Endothelial cell of umbilical vein (primary cell): ENCODE results near the gene OTUD6A. TPM values are rescaled to one million over a fixed set of nuclear protein-coding genes. Genes with fewer than 3 reads are reported as not detected.

Experiments used
- BruUV-seq: library from RNA; stranded (reverse); fragments of 400-500 nt; replicated peaks from 2 replicates; lab custom pipeline; 2021; lab: Mats Ljungman, UMichigan
- CTCF ChIA-PET: fragments of 300-600, 350-600 bp; sonication (Branson Sonifier 250); formaldehyde crosslinking; loops from one replicate; lab custom pipeline; 2021; ENCODE audit warnings: antibody characterized with exemption, inconsistent platforms; lab: Charles Lee
- POLR2A ChIA-PET: fragments of 300-600, 350-600 bp; sonication (Branson Sonifier 250); formaldehyde crosslinking; loops from one replicate; lab custom pipeline; 2021; ENCODE audit warnings: antibody characterized with exemption, inconsistent platforms; lab: Charles Lee
- DNase-seq: peaks from one replicate; pipeline ENCODE4 v3.0.0-alpha.2; 2011; ENCODE audit warnings: low read depth, low spot score
- FAIRE-seq: peaks from 2 replicates; lab custom pipeline; 2011; peaks lifted over from hg19 to GRCh38; lab: Jason Lieb, UNC
- H2AFZ ChIP-seq: 2 replicates; pipeline ENCODE4 v1.6.0; 2012; ENCODE audit warnings: low read depth, low read length, control low read depth, inconsistent platforms
- H3K27ac ChIP-seq: 2 replicates; pipeline ENCODE4 v1.5.1; 2011; ENCODE audit warnings: low read depth, mild to moderate bottlenecking, control low read depth, low read length, moderate library complexity; ENCODE audit not compliant: insufficient read depth
- H3K27me3 ChIP-seq, 2 experiments: 2 replicates each; pipeline versions ENCODE4 v1.6.0 to v1.6.1; 2011; ENCODE audit warnings: low read length in 2 of 2, mixed read lengths in 1 of 2; ENCODE audit not compliant: control insufficient read depth in 2 of 2, insufficient read depth in 2 of 2
- H3K36me3 ChIP-seq, 2 experiments: 2 replicates in 1 of 2; 3 replicates in 1 of 2; pipeline ENCODE4 v1.5.1; 2011; ENCODE audit warnings: low read length in 2 of 2, mild to moderate bottlenecking in 1 of 2, moderate library complexity in 1 of 2; ENCODE audit not compliant: control insufficient read depth in 2 of 2, insufficient read depth in 2 of 2; ENCODE audit errors: extremely low read depth in 1 of 2
- H3K4me1 ChIP-seq: 3 replicates; pipeline ENCODE4 v1.5.1; 2011; ENCODE audit warnings: mild to moderate bottlenecking, low read length; ENCODE audit not compliant: control insufficient read depth, insufficient read depth; ENCODE audit errors: extremely low read depth
- H3K4me2 ChIP-seq: 2 replicates; pipeline ENCODE4 v1.6.1; 2011; ENCODE audit warnings: low read length, control low read depth, mixed read lengths; ENCODE audit not compliant: insufficient read depth
- H3K4me3 ChIP-seq, 3 experiments: fragments of 200-600 bp in 1 of 3; sonication (generic), shearing (Covaris generic) in 1 of 3; replicated peaks in 1 of 3; 2 replicates each; pipeline ENCODE4 v1.5.1; 2011 to 2016; ENCODE audit warnings: control low read depth in 3 of 3, low read length in 3 of 3, mild to moderate bottlenecking in 2 of 3, inconsistent platforms in 1 of 3, low read depth in 1 of 3, moderate library complexity in 1 of 3; ENCODE audit not compliant: insufficient read depth in 1 of 3
- H3K79me2 ChIP-seq: 2 replicates; pipeline ENCODE4 v1.6.0; 2012; ENCODE audit warnings: low read length, inconsistent platforms; ENCODE audit not compliant: control insufficient read depth, insufficient read depth
- H3K9ac ChIP-seq: replicated peaks from 2 replicates; pipeline ENCODE3; 2011; ENCODE audit warnings: low read length, control low read depth; ENCODE audit not compliant: insufficient read depth; ENCODE audit errors: extremely low read depth
- H3K9me1 ChIP-seq: replicated peaks from 3 replicates; pipeline ENCODE4 v1.6.0; 2011; ENCODE audit warnings: mild to moderate bottlenecking, low read length; ENCODE audit not compliant: control insufficient read depth, insufficient read depth; ENCODE audit errors: extremely low read depth
- H3K9me3 ChIP-seq: replicated peaks from 2 replicates; pipeline ENCODE4 v1.5.1; 2012; ENCODE audit warnings: low read length, inconsistent platforms; ENCODE audit not compliant: control insufficient read depth, insufficient read depth
- H4K20me1 ChIP-seq: replicated peaks from 2 replicates; pipeline ENCODE3; 2011; ENCODE audit warnings: mild to moderate bottlenecking, low read length; ENCODE audit not compliant: control insufficient read depth, insufficient read depth; ENCODE audit errors: extremely low read depth
- EZH2 ChIP-seq: IDR thresholded peaks from 2 replicates; pipeline ENCODE4 v1.6.1; 2012; ENCODE audit warnings: borderline replicate concordance, low read depth, mild to moderate bottlenecking, moderate library complexity, low read length, inconsistent platforms; ENCODE audit not compliant: severe bottlenecking
- FOS ChIP-seq: IDR thresholded peaks from 2 replicates; pipeline ENCODE4 v1.6.1; 2011; ENCODE audit warnings: mild to moderate bottlenecking, low read length, moderate library complexity, borderline replicate concordance; ENCODE audit not compliant: insufficient read depth
- GATA2 ChIP-seq: IDR thresholded peaks from 2 replicates; pipeline ENCODE4 v1.7.0; 2011; ENCODE audit warnings: low read depth, mild to moderate bottlenecking, moderate library complexity, mixed read lengths, low read length; ENCODE audit not compliant: insufficient read length, insufficient read depth
- JUN ChIP-seq: IDR thresholded peaks from 2 replicates; pipeline ENCODE4 v1.6.1; 2011; ENCODE audit warnings: borderline replicate concordance, low read depth; ENCODE audit not compliant: insufficient read length, insufficient read depth
- MYC ChIP-seq: IDR thresholded peaks from one replicate; pipeline ENCODE4 v1.6.1; 2011; ENCODE audit warnings: mild to moderate bottlenecking, low read depth, low read length
- POLR2A ChIP-seq: IDR thresholded peaks from 2 replicates; pipeline ENCODE4 v1.6.1; 2012; ENCODE audit warnings: low read depth, mild to moderate bottlenecking, control low read depth, low read length
- POLR2AphosphoS5 ChIP-seq: IDR thresholded peaks from 2 replicates; pipeline ENCODE4 v1.6.1; 2012; ENCODE audit warnings: low read depth, mild to moderate bottlenecking, control low read depth, low read length, moderate library complexity; ENCODE audit not compliant: insufficient read depth
- dilution Hi-C: fragments of 300-500 bp; cut with MboI; formaldehyde crosslinking; loops from one replicate; pipeline ENCODE4 v1.15.0; 2019; ENCODE audit warnings: low sequenced_read_pairs; ENCODE audit not compliant: extremely low pct_ligation_motif_present
- intact Hi-C: fragments of 100-400 bp; cut with micrococcal nuclease; formaldehyde crosslinking; loops from one replicate; pipeline ENCODE4 v1.10.0; 2022
- polyA plus RNA-seq, 4 experiments: library from polyadenylated mRNA; depleted of rRNA in 3 of 4; stranded (reverse) in 3 of 4; unstranded in 1 of 4; fragments of >200 nt; gene quantifications; 2 replicates each; pipeline versions ENCODE4 v1.2.1 to v1.2.3, GENCODE V29; 2011 to 2012; ENCODE audit warnings: missing spikeins in 1 of 4
- total RNA-seq: library from RNA; stranded (reverse); gene quantifications from 2 replicates; pipeline ENCODE4 v1.2.3, GENCODE V29; 2021
- TF ChIP-seq, protein P1 (sequence below): IDR thresholded peaks from 2 replicates; pipeline ENCODE4 v1.6.1; 2011; ENCODE audit not compliant: insufficient read depth, insufficient read length
- TF ChIP-seq, protein P2 (sequence below), 2 donors: IDR thresholded peaks; 1 replicate in 1 of 2; 2 replicates in 1 of 2; pipeline ENCODE4 v1.5.1; 2011; ENCODE audit warnings: low read length in 2 of 2, mild to moderate bottlenecking in 2 of 2, moderate library complexity in 2 of 2, control low read depth in 1 of 2, inconsistent platforms in 1 of 2, low read depth in 1 of 2; ENCODE audit not compliant: insufficient read depth in 1 of 2; ENCODE audit errors: extremely low read depth in 1 of 2

Gene OTUD6A
- total and polyA plus RNA-seq, 2 donors (not counting 3 experiments of a cell fraction or from before 2014, with no cell fraction given) = not detected

DNA sequence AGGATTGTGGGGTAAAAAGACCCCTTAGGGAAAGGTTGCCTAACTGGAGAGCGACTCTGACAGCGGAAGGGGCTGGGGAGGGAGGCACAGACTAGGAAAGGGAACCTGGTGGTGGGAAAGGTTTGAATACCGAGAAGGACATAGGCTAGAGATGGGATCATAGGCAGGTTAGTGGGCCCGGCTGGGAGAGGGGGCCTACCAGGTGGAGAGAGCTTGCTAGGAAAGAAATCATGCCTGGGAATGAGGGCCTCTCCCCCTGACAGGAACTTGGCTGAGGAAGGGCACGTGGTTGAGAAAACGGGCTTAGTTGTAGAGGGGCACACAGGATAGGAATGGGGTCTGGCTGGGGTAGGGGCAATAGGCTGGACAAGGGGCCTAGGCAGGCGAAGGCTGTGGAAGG, 4.4 kb downstream of the OTUD6A start:
- dilution Hi-C loops (no loop called here), intact Hi-C loops (no loop called here)
- Histone ChIP-seq H3K9me3 (no peaks in the 10 kb centered on the region), H3K9me1 (no peaks in the 10 kb centered on the region), H3K4me3 (no peak overlapping the region), H3K4me2 (no peak overlapping the region), H3K27ac (no peak overlapping the region), H3K27me3 (no peaks in the 10 kb centered on the region), H3K79me2 (no peaks in the 10 kb centered on the region), H2AFZ (no peak overlapping the region), H3K9ac (no peak overlapping the region), H3K4me1 (no peaks in the 10 kb centered on the region), H3K36me3 (no peaks in the 10 kb centered on the region), H4K20me1 (no peaks in the 10 kb centered on the region)
- no TSS peak for BruUV-seq
- DNase-seq (no peak), FAIRE-seq (no peak)
- CTCF ChIA-PET = no interaction called here
- POLR2A ChIA-PET = no interaction called here
- TF ChIP-seq JUN (no peak), GATA2 (no peak), MYC (no peak), EZH2 (no peak), POLR2A (no peak)
- TF ChIP-seq, protein P1, sequence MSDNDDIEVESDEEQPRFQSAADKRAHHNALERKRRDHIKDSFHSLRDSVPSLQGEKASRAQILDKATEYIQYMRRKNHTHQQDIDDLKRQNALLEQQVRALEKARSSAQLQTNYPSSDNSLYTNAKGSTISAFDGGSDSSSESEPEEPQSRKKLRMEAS = no peak

DNA sequence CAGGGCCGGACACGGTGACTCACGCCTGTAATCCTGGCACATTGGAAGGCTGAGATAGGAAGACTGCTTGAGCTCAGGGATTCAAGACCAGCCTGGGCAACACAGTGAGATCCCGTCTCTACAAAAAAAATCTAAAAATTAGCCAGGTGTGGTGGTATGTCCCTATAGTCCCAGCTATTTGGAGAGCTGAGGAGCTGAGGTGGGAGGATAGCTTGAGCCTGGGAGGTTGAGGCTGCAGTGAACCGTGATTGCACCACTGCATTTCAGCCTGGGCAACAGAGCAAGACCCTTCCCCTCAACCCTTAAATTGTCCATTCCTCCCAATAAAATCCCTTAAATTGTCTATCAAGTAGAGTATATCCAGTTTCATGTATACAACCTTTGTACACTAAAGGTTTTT, 17.0 kb downstream of the OTUD6A start:
- ChIA-PET POLR2A (no interaction called here), CTCF (interaction anchor here (0.8 kb wide), 1 partner anchor 18 kb away, joined by 3 read pairs; no protein-coding TSS in a partner anchor)
- DNase-seq = no peak
- Histone ChIP-seq H3K4me3 (no peak overlapping the region), H3K4me2 (no peak overlapping the region), H3K4me1 (peaks cover 5% of the 10 kb centered on the region), H3K9me3 (no peaks in the 10 kb centered on the region), H2AFZ (no peak overlapping the region), H3K9me1 (no peaks in the 10 kb centered on the region), H3K9ac (no peak overlapping the region), H3K27me3 (no peaks in the 10 kb centered on the region), H3K79me2 (no peaks in the 10 kb centered on the region), H4K20me1 (no peaks in the 10 kb centered on the region), H3K27ac (no peak overlapping the region), H3K36me3 (no peaks in the 10 kb centered on the region)
- no peak for TF ChIP-seq EZH2
- TF ChIP-seq FOS = no peak
- TF ChIP-seq POLR2AphosphoS5 = no peak
- no peak for TF ChIP-seq POLR2A
- TF ChIP-seq, protein P1 = no peak
- no peak for TF ChIP-seq GATA2
- TF ChIP-seq MYC = no peak
- TF ChIP-seq, protein P2, sequence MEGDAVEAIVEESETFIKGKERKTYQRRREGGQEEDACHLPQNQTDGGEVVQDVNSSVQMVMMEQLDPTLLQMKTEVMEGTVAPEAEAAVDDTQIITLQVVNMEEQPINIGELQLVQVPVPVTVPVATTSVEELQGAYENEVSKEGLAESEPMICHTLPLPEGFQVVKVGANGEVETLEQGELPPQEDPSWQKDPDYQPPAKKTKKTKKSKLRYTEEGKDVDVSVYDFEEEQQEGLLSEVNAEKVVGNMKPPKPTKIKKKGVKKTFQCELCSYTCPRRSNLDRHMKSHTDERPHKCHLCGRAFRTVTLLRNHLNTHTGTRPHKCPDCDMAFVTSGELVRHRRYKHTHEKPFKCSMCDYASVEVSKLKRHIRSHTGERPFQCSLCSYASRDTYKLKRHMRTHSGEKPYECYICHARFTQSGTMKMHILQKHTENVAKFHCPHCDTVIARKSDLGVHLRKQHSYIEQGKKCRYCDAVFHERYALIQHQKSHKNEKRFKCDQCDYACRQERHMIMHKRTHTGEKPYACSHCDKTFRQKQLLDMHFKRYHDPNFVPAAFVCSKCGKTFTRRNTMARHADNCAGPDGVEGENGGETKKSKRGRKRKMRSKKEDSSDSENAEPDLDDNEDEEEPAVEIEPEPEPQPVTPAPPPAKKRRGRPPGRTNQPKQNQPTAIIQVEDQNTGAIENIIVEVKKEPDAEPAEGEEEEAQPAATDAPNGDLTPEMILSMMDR (IDR thresholded peaks at IDR 0.05; ENCODE audit: extremely low read depth in 1 of 2, insufficient read depth in 1 of 2, low read depth in 1 of 2, low read length in 2 of 2) = no peak
- no peak for TF ChIP-seq JUN
- BruUV-seq = no TSS peak
- intact Hi-C loops (no loop called here), dilution Hi-C loops (no loop called here)
- no peak for FAIRE-seq
